GM11168 (cell line): ENCODE measurements around the gene ALPG.
"Not testable (repeated sequence)": the region's sequence is repeated elsewhere in the genome, so short reads cannot be mapped to it uniquely, and the experiment has no call there.

Source experiments
- in situ Hi-C: fragments of 300-500 bp; cut with MboI; formaldehyde crosslinking; loops from one replicate; pipeline ENCODE4 v1.12.0; 2022; ENCODE audit warnings: low sequenced_read_pairs; ENCODE audit not compliant: unreplicated experiment

The ALPG gene

DNA sequence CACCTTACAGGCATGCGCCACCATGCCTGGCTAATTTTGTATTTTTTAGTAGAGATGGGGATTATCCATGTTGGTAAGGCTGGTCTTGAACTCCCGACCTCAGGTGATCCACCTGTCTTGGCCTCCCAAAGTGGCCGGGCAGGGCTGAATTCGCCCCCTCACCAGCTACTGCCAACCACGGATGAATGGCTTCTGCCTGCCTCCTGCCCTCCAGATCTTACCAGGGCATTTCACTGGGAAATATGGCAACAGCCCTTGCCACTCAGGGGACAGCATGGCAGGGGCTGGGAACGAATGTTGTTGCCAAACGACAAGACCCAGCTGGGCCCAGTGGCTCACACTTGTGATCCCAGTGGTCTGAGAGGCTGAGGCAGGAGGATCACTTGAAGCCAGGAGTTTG lies 29.9 kb upstream of the ALPG start:
- in situ Hi-C loops: no loop called here

DNA sequence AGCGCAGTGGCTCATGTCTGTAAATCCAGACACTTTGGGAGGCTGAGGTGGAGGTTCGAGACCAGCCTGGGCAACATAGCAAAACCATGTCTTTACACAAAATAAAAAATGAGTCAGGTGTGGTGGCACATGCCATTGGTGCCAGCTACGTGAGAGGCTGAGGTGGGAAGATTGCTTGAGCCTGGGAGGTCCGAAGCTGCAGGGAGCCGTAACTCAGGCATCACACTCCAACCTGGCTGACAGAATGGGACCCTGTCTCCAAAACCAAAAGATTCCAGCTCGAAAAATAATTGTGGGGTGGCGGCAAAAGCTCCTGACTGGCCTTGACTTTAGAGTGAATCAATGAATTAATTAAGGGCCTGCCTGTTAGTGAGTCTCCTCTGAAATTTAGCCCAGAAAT lies 29.3 kb upstream of the ALPG start:
- in situ Hi-C loops: no loop called here

DNA sequence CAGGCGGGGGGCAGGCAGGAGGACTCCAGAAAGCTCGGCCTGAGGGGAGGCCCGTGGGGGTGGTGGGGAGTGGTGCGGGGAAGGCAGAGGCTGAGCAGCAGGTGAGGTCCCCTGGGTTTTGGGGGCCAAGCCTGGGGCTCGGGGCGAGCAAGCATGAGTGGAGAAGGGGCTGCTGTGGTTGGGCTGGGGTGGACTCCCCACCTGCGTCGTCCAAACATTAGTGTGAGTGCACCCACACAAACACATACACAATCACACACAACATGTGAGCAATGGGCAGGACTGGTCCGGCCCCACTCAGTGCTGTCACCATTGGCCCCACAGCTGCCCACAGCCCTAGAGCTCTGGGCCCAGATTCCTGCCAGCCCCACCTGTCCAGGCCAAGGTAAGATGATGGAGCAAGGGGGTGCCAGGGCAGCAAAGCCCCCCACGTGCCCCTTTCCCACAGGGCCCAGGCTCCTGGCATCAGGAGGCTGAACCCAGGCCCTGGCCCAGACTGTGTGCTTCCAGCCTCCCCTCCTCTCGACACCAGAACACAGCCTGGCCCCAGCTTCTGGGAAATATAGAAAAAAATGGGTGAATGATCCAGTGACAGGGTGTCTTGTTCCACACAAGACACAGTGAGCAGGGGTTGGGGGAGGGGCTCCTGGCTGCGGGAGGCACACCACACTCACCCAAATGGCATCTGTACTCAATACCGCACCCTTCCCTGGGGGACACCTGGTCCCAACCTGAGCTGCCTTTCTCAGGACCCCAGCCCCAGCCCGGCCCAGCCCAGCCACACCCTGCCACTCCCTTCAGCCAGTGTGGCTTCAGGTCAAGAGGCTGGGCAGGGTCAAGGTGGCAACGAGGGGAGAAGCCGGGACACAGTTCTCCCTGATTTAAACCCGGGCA lies 28.6 kb upstream of the ALPG start:
- in situ Hi-C loops: no loop called here

DNA sequence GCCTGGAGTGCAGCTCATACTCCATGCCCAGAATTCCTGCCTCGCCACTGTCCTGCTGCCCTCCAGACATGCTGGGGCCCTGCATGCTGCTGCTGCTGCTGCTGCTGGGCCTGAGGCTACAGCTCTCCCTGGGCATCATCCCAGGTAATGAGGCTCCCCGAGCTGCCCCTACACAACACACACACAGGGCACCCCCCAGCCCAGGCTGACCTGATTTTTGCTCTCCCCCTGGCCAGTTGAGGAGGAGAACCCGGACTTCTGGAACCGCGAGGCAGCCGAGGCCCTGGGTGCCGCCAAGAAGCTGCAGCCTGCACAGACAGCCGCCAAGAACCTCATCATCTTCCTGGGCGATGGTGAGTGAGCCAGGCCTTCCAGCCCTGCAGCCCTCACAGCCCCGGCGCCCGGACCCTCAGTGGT lies 27.9 kb upstream of the ALPG start, which contains the start of gene ALPP:
TSS of gene ALPP (plus strand) at position 17 of the 417 bp plus-strand sequence. CDS start at position 69, 52 bp downstream.
- in situ Hi-C loops: not testable (repeated sequence)

DNA sequence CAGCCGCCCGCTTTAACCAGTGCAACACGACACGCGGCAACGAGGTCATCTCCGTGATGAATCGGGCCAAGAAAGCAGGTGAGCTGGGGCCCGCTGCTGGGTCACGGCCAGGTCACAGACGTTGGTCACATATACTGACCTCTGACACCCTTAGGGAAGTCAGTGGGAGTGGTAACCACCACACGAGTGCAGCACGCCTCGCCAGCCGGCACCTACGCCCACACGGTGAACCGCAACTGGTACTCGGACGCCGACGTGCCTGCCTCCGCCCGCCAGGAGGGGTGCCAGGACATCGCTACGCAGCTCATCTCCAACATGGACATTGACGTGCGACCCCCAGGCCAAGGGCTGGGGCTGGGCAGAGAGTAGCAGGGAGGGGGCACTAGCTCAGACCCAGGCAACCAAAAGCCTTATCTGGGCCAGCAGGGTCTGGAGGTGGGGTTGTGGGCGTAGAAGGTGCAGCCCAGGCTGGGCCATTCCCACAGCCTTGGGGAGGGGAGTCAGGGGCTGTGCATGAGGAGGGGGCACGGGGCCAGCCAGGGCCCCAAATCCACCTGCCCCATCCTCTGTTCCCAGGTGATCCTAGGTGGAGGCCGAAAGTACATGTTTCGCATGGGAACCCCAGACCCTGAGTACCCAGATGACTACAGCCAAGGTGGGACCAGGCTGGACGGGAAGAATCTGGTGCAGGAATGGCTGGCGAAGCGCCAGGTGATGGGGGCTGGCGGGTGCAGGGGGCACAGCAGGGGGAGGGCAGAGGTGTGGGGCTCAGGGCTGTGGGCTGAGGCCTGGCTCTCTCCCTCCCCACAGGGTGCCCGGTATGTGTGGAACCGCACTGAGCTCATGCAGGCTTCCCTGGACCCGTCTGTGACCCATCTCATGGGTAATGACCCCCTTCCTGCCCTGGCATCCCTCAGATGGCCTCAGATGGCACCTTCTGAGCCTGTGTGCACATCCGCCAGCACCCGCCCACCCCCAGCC lies 26.7 kb upstream of the ALPG start:
- in situ Hi-C loops: not testable (repeated sequence)

DNA sequence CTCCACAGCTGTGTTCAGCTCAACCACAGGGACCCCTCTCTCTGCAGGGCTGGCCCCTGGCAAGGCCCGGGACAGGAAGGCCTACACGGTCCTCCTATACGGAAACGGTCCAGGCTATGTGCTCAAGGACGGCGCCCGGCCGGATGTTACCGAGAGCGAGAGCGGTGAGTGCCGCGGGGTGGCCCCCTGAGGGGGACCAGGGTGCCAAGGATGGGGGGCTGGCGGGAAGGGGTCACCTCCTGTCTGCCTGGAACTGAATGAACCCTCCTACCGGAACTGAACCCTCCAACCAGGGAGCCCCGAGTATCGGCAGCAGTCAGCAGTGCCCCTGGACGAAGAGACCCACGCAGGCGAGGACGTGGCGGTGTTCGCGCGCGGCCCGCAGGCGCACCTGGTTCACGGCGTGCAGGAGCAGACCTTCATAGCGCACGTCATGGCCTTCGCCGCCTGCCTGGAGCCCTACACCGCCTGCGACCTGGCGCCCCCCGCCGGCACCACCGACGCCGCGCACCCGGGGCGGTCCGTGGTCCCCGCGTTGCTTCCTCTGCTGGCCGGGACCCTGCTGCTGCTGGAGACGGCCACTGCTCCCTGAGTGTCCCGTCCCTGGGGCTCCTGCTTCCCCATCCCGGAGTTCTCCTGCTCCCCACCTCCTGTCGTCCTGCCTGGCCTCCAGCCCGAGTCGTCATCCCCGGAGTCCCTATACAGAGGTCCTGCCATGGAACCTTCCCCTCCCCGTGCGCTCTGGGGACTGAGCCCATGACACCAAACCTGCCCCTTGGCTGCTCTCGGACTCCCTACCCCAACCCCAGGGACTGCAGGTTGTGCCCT lies 25.2 kb upstream of the ALPG start:
- in situ Hi-C loops: not testable (repeated sequence)

DNA sequence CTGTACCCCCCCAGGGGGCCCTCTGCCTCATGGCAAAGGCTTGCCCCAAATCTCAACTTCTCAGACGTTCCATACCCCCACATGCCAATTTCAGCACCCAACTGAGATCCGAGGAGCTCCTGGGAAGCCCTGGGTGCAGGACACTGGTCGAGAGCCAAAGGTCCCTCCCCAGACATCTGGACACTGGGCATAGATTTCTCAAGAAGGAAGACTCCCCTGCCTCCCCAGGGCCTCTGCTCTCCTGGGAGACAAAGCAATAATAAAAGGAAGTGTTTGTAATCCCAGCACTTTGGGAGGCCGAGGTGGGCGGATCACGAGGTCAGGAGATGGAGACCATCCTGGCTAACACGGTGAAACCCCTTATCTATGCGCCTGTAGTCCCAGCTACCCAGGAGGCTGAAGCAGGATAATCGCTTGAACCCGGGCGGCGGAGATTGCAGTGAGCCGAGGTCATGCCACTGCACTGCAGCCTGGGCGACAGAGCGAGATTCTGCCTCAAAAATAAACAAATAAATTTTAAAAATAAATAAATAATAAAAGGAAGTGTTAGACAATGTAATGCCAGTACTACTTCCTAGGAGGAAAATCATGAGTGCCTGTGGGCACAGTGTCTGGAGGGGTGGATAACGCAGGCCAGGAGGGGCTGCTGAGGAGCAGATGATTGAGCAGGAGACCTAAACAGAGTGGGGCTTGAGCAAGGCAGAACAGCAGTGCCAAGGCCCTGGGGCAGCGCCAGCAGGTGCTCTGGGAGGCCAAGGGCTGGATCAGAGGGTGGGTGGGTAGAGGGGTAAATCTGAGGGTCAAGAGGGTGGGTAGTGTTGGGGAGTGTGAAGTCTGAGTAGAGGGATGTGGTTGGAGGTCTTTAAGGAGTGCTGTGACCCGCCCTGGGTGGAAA lies 24.1 kb upstream of the ALPG start:
- in situ Hi-C loops: no loop called here

DNA sequence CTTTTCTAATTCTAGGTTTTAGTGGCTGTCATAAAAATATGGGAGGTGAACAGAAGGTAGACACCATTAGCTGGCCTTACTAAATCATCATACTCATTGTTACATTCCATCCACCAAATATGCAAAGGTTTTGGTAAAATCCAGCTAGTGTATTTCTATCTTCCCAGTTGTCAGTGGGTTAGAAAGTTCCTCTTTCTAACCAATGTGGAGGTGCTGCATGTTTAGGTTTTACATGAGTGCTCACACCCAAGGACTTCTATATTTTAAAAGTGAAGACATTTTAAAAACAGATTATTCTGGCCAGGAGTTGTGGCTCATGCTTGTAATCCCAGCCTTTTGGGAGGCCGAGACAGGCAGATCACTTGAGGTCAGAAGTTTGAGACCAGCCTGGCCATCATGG lies 22.2 kb upstream of the ALPG start:
- in situ Hi-C loops: no loop called here

DNA sequence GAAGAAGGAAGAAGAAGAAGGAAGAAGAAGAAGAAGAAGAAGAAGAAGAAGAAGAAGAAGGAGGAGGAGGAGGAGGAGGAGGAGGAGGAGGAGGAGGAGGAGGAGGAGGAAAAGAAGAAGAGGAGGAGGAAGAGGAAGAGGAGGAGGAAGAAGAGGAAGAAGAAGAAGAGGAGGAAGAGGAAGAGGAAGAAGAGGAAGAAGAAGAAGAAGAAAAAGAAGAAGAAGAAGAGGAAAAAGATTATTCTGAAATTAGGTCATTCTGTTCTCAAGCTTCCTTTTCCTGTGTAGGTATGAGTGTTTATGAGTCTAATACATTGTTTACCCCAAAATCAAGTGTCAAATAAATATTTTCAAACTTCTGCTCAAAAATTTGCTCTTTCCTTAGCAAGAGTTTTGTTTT lies 21.6 kb upstream of the ALPG start:
- in situ Hi-C loops: not testable (repeated sequence)

DNA sequence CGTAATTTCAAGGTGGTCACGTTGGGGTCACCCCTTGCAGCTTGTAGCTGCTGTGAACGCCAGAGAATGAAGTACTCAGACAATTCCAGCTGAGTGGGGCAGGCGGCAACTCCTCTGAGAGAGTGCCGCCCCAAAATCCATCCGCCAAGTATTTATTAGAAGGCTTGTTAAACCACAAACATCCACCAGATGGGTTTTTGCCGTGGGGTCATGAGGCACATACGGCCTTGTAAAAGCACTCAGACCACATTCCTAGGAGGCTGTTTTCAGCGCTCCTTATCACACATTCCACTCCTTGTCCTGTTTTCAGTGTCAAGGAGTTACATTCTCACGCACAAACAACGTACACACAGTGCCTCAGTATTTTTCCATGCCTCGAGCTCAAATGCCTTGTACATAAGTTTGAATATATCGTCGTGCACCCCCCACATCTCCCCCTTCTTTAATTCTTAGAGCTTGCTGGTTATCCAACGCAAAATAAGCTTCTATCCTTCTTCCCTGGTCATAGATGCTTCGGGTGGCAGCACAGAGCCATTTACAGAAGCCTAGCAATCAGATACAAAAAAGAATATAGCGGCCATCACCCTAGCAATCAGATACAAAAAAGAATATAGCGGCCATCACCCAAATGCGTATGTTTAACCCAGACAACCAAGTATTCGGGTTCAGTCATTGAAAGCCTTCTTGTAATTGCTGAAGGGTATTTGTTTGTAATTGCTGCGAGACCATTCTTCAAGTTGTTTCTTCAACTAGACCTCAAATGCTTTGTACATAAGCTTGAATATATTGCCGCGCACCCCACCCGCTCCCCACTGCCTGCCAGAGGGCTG lies 20.8 kb upstream of the ALPG start:
- in situ Hi-C loops: no loop called here

DNA sequence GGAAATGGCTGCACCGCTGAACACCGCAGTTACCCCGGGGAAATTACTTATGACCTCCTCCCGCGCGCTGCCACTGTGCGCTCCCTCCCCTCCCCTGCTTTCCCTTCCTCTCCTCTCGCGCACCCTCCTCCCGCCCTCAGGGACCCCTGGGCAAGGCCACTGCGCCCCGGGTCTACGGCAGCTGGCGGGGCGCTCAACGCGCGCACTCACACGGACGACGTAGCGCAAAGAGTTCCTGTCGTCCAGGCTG lies 20.2 kb upstream of the ALPG start:
- in situ Hi-C loops: no loop called here

DNA sequence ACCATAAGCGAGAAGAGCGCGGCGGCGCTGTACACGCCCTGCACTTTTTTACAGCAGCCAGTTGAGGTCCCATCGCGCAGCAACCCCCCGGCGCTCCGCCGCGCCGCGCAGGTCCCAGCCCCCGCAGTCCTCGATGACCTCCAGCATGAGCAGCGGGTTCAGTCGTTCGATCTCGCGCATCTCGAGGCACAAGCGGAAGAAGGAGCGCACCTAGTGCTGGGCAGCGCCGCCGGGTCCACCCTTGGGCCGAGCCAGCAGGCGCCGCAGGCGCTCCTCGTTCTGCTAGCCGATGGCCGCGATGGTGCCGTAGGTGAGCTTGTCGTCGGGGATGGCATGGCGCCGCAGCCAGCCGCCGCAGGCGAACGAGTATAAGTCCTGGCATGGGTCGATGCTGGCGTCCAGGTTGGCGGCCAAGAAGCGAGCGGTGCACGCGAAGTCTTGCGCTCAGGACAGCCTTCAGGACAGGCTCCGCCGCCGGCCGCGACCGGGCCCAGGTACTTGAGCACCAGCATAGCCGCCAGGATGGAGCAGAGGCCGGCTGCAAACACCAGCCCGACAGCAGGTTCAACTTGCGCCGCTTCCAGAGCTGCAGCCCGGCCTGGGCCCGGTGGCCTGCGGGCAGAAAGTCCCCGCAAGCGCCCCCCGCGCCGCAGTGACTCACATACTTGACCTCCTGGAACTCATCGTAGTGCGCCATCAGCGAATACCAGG lies 19.7 kb upstream of the ALPG start:
- in situ Hi-C loops: no loop called here

DNA sequence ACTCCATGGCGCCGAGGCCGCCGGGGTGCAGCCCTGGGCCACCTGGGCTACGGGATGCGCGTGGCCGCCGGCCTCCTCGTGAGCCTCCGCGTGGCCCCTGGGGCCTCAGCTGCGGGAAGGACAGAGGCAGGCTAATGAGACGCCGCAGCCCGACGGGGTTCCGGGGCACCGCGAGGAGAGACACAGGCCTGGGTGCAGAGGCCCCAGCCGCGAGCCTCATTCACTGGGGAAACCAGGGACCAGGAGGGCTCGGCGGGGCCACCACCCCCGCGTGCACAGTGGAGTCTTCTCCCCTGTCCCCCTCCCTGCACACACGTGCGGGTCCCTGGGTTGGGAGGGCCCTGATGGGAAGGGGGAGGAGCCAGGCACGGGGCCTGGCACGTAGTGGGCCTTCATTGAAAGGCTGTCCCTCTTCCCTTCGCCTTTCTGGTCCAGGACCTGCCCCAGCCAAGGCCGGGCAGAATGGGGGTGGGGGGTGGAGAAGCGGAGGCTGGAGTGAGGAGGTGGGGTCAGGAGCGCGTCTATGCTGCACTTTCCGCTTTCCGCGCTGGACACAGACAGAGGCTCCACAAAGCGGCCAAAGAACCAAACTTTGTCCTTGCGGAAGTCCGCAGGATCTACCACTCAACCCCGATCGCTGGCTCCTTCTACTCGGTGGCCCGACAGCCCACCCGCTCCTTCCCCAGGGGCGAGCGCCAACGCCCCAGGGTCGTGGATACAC lies 19.0 kb upstream of the ALPG start:
- in situ Hi-C loops: no loop called here

DNA sequence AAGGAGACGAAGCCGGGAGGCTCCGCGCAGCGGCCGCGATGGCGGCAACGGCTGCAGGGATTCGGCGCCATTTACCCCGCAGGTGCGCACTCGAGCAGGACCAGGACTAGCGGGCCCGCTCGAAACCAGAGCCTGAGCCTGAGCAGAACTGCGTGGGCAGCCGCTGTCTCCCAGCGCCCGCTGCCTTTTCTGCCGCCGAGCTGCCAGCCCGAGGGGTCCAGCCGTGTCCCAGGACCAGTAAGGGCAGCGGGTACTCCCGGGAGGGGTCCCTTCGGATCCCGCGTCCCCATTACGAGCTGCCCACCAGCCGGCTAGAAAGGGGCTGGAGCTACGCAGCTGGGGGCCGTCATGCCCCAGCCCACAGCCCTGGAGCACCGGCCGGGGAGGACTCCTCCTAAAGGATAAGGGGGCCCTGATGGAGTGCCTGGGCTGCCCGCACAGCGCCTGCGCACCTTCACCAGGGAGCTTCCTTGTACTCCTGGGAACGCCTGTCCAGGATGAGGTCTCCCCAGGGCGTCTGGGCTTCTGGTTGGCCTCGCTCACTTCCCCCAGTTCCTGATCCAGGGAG lies 18.2 kb upstream of the ALPG start:
- in situ Hi-C loops: no loop called here

DNA sequence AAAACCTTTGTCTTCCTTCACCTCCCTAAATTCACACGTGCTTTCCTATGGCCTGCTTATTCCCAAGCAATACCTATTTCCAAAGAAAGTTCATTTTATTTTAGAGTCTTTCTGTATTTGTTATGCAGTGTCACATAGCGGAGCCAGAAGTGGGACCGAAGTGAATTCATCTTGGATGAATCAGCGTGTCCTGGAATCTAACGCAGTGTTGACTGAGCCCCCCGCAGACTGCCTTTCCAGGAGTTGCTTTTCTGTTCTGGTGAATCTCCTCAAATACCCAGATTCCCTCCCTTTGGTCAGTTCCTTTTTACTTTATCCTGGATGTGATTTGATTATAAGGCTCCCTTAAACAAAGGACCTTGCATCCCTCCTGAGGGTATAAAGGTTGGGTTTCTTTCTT lies 17.3 kb upstream of the ALPG start:
- in situ Hi-C loops: no loop called here

DNA sequence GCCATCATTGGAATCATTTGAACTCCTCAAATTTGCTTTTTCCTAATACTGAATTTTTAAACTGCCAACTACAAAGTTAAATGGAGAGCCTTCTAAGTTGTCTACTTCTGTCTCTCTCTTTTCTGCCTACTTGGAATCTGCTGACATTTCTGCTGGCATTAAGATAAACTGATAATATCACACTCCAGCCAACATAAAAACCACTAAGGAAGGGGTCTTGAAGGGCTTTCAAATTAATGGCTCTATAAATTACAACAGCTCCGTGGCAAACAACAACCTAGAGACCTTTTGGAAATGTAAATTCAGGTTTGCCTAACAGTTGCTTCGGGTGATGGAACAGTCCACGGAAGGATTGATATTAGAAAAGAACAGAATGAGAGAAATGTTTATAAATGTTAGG lies 16.0 kb upstream of the ALPG start:
- in situ Hi-C loops: no loop called here

DNA sequence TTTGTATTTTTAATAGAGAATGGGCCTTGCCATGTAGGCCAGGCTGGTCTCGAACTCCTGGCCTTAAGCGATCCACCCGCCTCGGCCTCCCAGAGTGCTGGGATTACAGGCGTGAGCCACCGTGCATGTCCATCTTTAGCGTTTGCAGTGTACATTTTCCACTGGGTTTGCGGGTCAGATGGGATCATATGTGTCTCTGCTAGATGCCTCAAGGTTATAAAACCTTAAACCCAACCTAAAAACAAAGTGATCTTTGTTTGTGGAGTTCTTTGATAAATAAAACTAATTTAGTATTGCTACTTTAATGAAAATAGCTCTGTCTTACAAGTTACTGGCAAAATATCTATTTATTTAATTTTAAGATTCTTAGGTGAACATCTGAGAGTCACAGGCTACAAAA lies 13.1 kb upstream of the ALPG start:
- in situ Hi-C loops: no loop called here
